HEK293T (cell line): ENCODE results near the gene TSPAN9.

Experiments
- CTCF ChIA-PET: fragments of 350-600 bp; formaldehyde crosslinking; extraction: SDS; loops from one replicate; lab custom pipeline; 2021; ENCODE audit warnings: antibody characterized with exemption, inconsistent platforms; lab: Yijun Ruan, JAX
- POLR2A ChIA-PET: fragments of 350-600 bp; formaldehyde crosslinking; extraction: SDS; loops from one replicate; lab custom pipeline; 2020; ENCODE audit warnings: antibody characterized with exemption, inconsistent platforms; lab: Yijun Ruan, JAX
- DNase-seq: peaks from one replicate; pipeline ENCODE4 v3.0.0; 2012; ENCODE audit warnings: mixed read lengths; ENCODE audit errors: extremely low spot score
- ARNT ChIP-seq: fragments of 450-650 bp; IDR thresholded peaks from 2 replicates; pipeline ENCODE4 v1.6.1; 2017; ENCODE audit warnings: mild to moderate bottlenecking
- BHLHE40 ChIP-seq: fragments of 450-650 bp; IDR thresholded peaks from 2 replicates; pipeline ENCODE4 v1.6.1; 2016; ENCODE audit warnings: mild to moderate bottlenecking, moderate library complexity, borderline replicate concordance
- CTBP1 ChIP-seq: fragments of 450-650 bp; IDR thresholded peaks from 2 replicates; pipeline ENCODE4 v1.6.1; 2016; ENCODE audit warnings: borderline replicate concordance
- ELF4 ChIP-seq: fragments of 450-650 bp; IDR thresholded peaks from 2 replicates; pipeline ENCODE4 v1.6.1; 2017; ENCODE audit warnings: antibody characterized with exemption
- FOXA1 ChIP-seq: fragments of 450-650 bp; IDR thresholded peaks from 2 replicates; pipeline ENCODE4 v1.6.1; 2016; ENCODE audit warnings: mild to moderate bottlenecking
- FOXK2 ChIP-seq: fragments of 450-650 bp; IDR thresholded peaks from 2 replicates; pipeline ENCODE4 v1.6.1; 2016; ENCODE audit warnings: mild to moderate bottlenecking
- FOXM1 ChIP-seq: fragments of 450-650 bp; IDR thresholded peaks from 2 replicates; pipeline ENCODE4 v1.6.1; 2017; ENCODE audit warnings: mild to moderate bottlenecking, borderline replicate concordance
- HDGF ChIP-seq: fragments of 450-650 bp; IDR thresholded peaks from 2 replicates; pipeline ENCODE4 v1.6.1; 2017; ENCODE audit warnings: antibody characterized with exemption, borderline replicate concordance
- L3MBTL2 ChIP-seq: fragments of 450-650 bp; conservative IDR thresholded peaks from 2 replicates; pipeline ENCODE4 v1.6.1; 2016; ENCODE audit warnings: mild to moderate bottlenecking
- LEF1 ChIP-seq: fragments of 450-650 bp; IDR thresholded peaks from 2 replicates; pipeline ENCODE4 v1.6.1; 2017; ENCODE audit warnings: mild to moderate bottlenecking, borderline replicate concordance
- NFRKB ChIP-seq: fragments of 450-650 bp; IDR thresholded peaks from 2 replicates; pipeline ENCODE4 v1.6.1; 2016; ENCODE audit warnings: mild to moderate bottlenecking, moderate library complexity
- PKNOX1 ChIP-seq: fragments of 450-650 bp; IDR thresholded peaks from 2 replicates; pipeline ENCODE4 v1.6.1; 2016
- SP1 ChIP-seq: fragments of 450-650 bp; IDR thresholded peaks from 2 replicates; pipeline ENCODE4 v1.6.1; 2017
- SUZ12 ChIP-seq: fragments of 450-650 bp; IDR thresholded peaks from 2 replicates; pipeline ENCODE4 v1.6.1; 2016; ENCODE audit warnings: mild to moderate bottlenecking
- TARDBP ChIP-seq: fragments of 450-650 bp; IDR thresholded peaks from 2 replicates; pipeline ENCODE4 v1.6.1; 2016
- ZNF384 ChIP-seq: fragments of 450-650 bp; IDR thresholded peaks from 2 replicates; pipeline ENCODE4 v1.6.1; 2016

Gene TSPAN9

GRCh38 chr12:3150931-3151835, 74.0 kb downstream of the TSPAN9 start:
- ChIA-PET CTCF (interaction anchor here (1.0 to 1.8 kb wide), 2 partner anchors 11 to 15 kb away, joined by 3 to 6 read pairs; no protein-coding TSS in a partner anchor), POLR2A (interaction anchor here (0.8 kb wide), 1 partner anchor 156 kb away, joined by 3 read pairs; no protein-coding TSS in a partner anchor)
- TF ChIP-seq ZNF384 (no peak), FOXA1 (no peak), L3MBTL2 (no peak), BHLHE40 (no peak), SP1 (no peak), FOXM1 (no peak), ELF4 (no peak), NFRKB (no peak), TARDBP (no peak)
- no peak for DNase-seq

GRCh38 chr12:3152011-3152511, 74.9 kb downstream of the TSPAN9 start:
- TF ChIP-seq FOXM1 (no peak), ELF4 (no peak), ZNF384 (no peak), HDGF (no peak), PKNOX1 (no peak), SP1 (no peak), BHLHE40 (no peak), SUZ12 (no peak), LEF1 (no peak), TARDBP (no peak), L3MBTL2 (no peak), FOXA1 (no peak), FOXK2 (no peak), NFRKB (no peak)
- ChIA-PET POLR2A (no interaction called here), CTCF (interaction anchor here (1.0 to 1.3 kb wide), 2 partner anchors 12 to 16 kb away, joined by 3 read pairs; no protein-coding TSS in a partner anchor)
- no peak for DNase-seq

GRCh38 chr12:3152892-3153291, 75.7 kb downstream of the TSPAN9 start:
- CTCF ChIA-PET = interaction anchor here (1.3 kb wide), 1 partner anchor 13 kb away, joined by 3 read pairs; no protein-coding TSS in a partner anchor
- TF ChIP-seq FOXA1 (no peak), FOXK2 (no peak), SP1 (no peak), ARNT (no peak), CTBP1 (no peak), ZNF384 (no peak), L3MBTL2 (no peak)
- no peak for DNase-seq
- POLR2A ChIA-PET = no interaction called here

- ChIA-PET POLR2A (no interaction called here), CTCF (interaction anchor here (1.1 kb wide), 1 partner anchor 121 kb away, joined by 4 read pairs; no protein-coding TSS in a partner anchor)
- TF ChIP-seq L3MBTL2 = no peak
- no peak for TF ChIP-seq LEF1
- no peak for TF ChIP-seq HDGF
- TF ChIP-seq ELF4 = no peak
- no peak for TF ChIP-seq TARDBP
- TF ChIP-seq CTBP1 = no peak
- no peak for TF ChIP-seq SP1
- TF ChIP-seq NFRKB = no peak
- no peak for TF ChIP-seq SUZ12
- no peak for TF ChIP-seq FOXM1
- no peak for TF ChIP-seq BHLHE40
- no peak for TF ChIP-seq FOXA1
- no peak for TF ChIP-seq FOXK2
- no peak for TF ChIP-seq ARNT
- no peak for TF ChIP-seq ZNF384
- TF ChIP-seq PKNOX1 = no peak
- DNase-seq = no peak
Measured at GRCh38 chr12:3154006-3154405, 76.8 kb downstream of the TSPAN9 start.

- POLR2A ChIA-PET = no interaction called here
- no peak for TF ChIP-seq SP1
- TF ChIP-seq BHLHE40 = no peak
- TF ChIP-seq L3MBTL2 = no peak
- no peak for TF ChIP-seq ELF4
- no peak for TF ChIP-seq ARNT
- no peak for TF ChIP-seq CTBP1
- no peak for TF ChIP-seq FOXK2
- no peak for TF ChIP-seq SUZ12
- no peak for TF ChIP-seq PKNOX1
- no peak for TF ChIP-seq NFRKB
- no peak for TF ChIP-seq TARDBP
- no peak for TF ChIP-seq FOXM1
- no peak for TF ChIP-seq LEF1
- no peak for TF ChIP-seq FOXA1
- no peak for TF ChIP-seq HDGF
- TF ChIP-seq ZNF384 = no peak
- CTCF ChIA-PET = no interaction called here
- DNase-seq = no peak
Measured at GRCh38 chr12:3155702-3156370, 78.7 kb downstream of the TSPAN9 start.
